ENCODE measurements around the gene RND3. TPM values are rescaled to one million over a fixed set of nuclear protein-coding genes. Genes with fewer than 3 reads are reported as not detected.
A peak's percentile ranks its signal among the peaks of the same experiment; 100 is the strongest.

The RND3 gene
- total RNA-seq, 1 donor from 2014 or later, result 161 TPM

GRCh38 chr2:150482111-150482510, 5.4 kb downstream of the RND3 start:
- Mint-ChIP-seq H3K9me3 (no peaks in the 10 kb centered on the region), H3K4me3 (peak overlapping the region; percentile 100), H3K36me3 (peaks cover 72% of the 10 kb centered on the region), H3K4me1 (ENCODE audit: unreplicated experiment) (peaks cover 67% of the 10 kb centered on the region), H3K27ac (peak overlapping the region; percentile 96), H3K27me3 (no peaks in the 10 kb centered on the region)
- no peak for TF ChIP-seq CTCF (conservative IDR thresholded peaks at IDR 0.05)
- no peak for DNase-seq (ENCODE audit: extremely low spot score, unreplicated experiment)

- Mint-ChIP-seq H3K27ac (peak overlapping the region; percentile 96), H3K36me3 (peaks cover 71% of the 10 kb centered on the region), H3K4me3 (peak overlapping the region; percentile 100), H3K4me1 (ENCODE audit: unreplicated experiment) (peaks cover 75% of the 10 kb centered on the region), H3K27me3 (no peaks in the 10 kb centered on the region), H3K9me3 (no peaks in the 10 kb centered on the region)
- TF ChIP-seq CTCF (conservative IDR thresholded peaks at IDR 0.05), result no peak
- no peak for DNase-seq (ENCODE audit: extremely low spot score, unreplicated experiment)
Measured at GRCh38 chr2:150480971-150481830, 6.3 kb downstream of the RND3 start.

GRCh38 chr2:150480241-150480640, 7.2 kb downstream of the RND3 start:
- TF ChIP-seq CTCF (conservative IDR thresholded peaks at IDR 0.05), result no peak
- H3K4me1 Mint-ChIP-seq (ENCODE audit: unreplicated experiment), result peaks cover 83% of the 10 kb centered on the region
- DNase-seq (ENCODE audit: extremely low spot score, unreplicated experiment), result no peak
- H3K27ac Mint-ChIP-seq, result peak overlapping the region; percentile 96
- peak overlapping the region; percentile 100 for H3K4me3 Mint-ChIP-seq
- no peaks in the 10 kb centered on the region for H3K27me3 Mint-ChIP-seq
- H3K9me3 Mint-ChIP-seq, result no peaks in the 10 kb centered on the region
- H3K36me3 Mint-ChIP-seq, result peaks cover 72% of the 10 kb centered on the region

- Mint-ChIP-seq H3K27ac (peak overlapping the region; percentile 96), H3K36me3 (peaks cover 71% of the 10 kb centered on the region), H3K4me3 (peak overlapping the region; percentile 100), H3K4me1 (ENCODE audit: unreplicated experiment) (peaks cover 87% of the 10 kb centered on the region), H3K9me3 (no peaks in the 10 kb centered on the region), H3K27me3 (no peaks in the 10 kb centered on the region)
- TF ChIP-seq CTCF (conservative IDR thresholded peaks at IDR 0.05), result no peak
- no peak for DNase-seq (ENCODE audit: extremely low spot score, unreplicated experiment)
Measured at GRCh38 chr2:150479075-150479915, 8.2 kb downstream of the RND3 start.

GRCh38 chr2:150478200-150478974, 9.1 kb downstream of the RND3 start:
- no peak for DNase-seq (ENCODE audit: extremely low spot score, unreplicated experiment)
- Mint-ChIP-seq H3K27me3 (no peaks in the 10 kb centered on the region), H3K36me3 (peaks cover 75% of the 10 kb centered on the region), H3K27ac (peak overlapping the region; percentile 96), H3K4me1 (ENCODE audit: unreplicated experiment) (peaks cover 88% of the 10 kb centered on the region), H3K4me3 (peak overlapping the region; percentile 84), H3K9me3 (no peaks in the 10 kb centered on the region)
- no peak for TF ChIP-seq CTCF (conservative IDR thresholded peaks at IDR 0.05)

Measured in type B pancreatic cell (in vitro differentiated cells).